GM19043 (cell line): ENCODE results near the gene IFITM5.
A peak's percentile ranks its signal among the peaks of the same experiment; 100 is the strongest.

Experiments used
- ATAC-seq: cut with Tn5 transposase; IDR thresholded peaks from one replicate; pipeline ENCODE4 v1.9.1; 2021; ENCODE audit warnings: low read depth; ENCODE audit not compliant: unreplicated experiment

IFITM5 gene

DNA sequence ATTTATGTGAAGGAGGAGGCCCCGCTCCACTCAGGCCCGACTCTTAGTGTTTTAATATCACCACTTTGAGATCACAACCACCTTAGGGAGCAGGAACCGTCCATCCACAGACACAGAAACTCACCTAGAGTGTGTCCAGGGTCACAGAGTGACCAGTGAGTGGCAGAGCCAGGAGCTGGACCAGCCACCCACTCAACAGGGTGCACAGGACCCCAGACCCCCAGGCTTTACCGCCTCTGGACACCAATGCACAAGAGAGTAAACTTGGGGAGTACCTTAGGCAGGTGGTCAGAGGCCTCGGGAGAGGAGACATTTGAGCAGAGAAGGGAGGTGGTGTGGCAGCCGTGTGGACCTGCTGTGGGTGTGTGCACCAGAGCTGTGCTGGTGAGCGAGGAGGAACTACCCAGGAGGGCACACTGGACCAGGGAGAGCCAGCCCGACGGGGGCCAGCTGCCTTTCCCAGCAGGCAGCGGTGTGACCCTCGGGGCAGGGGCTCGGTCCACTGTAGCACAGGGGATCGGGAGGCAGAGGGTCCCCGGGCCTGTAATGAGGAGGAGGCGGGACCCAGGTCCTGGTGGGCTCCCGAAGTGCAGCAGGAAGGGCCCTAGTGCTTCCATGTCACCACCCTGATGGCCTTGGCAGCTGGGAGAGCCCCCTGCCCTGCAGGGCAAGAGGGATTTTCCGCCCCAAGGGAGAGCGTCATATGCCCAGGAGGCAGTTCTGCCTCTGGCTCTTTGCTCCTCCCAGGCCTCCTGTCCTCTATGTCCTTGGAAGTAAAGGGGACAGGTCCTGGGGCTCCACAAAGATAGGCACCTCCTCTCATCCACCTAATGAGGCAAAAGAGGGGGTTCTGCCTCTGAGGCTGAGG lies 28.6 kb downstream of the IFITM5 start:
- no peak for ATAC-seq

DNA sequence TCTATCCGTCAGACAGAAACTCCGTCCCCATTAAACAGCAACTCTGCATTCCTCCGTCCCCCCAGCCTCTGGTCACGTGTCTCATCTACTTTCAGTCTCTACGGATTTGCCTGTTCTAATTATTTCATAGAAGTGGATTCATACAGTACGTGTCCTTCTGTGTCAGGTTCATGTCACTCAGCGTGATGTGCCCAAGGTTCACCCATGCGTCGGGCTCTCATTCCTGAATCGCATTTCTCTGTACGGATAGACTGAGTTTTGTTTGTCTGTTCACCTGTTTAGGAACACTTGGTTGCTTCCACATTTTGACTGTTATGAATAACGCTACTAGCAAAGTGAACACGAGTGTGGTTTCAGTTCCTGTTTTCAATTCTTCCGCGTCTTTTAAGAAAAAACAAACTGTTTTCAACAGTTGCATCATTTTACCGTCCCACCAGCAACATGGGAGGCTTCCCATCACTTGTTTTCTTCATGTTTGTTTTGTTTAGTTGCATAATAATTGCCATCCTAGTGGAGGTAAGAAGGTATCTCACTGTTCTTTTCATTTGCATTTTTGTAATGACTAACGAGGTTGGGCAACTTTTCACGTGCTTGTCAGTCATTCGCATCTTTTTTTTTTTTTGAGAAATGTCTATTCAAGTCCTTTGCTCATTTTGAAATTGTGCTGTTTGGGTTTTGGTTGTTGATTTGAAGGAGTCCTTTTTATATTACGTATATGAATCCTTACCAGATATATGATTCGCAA lies 30.0 kb downstream of the IFITM5 start:
- ATAC-seq, result peak; percentile 76

DNA sequence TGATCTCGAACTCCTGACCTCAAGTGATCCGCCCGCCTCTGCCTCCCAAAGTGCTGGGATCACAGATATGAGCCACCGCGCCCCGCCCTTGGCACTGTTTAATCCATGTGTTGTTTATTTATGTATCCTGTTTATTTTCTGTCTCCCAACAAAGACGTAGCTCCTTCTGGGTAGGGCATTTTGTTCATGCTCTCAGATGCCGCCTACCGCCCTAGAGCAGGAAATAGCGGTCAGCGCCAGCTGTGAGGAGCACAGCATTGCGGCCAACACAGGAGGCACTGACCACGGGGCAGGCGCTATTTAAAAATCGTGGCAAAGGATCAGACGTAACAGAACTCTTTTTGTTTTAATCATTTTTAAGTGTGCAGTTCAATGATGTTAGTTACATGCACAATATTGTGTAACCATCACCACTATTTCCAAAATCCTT lies 30.6 kb downstream of the IFITM5 start:
- ATAC-seq, result peak; percentile 29

DNA sequence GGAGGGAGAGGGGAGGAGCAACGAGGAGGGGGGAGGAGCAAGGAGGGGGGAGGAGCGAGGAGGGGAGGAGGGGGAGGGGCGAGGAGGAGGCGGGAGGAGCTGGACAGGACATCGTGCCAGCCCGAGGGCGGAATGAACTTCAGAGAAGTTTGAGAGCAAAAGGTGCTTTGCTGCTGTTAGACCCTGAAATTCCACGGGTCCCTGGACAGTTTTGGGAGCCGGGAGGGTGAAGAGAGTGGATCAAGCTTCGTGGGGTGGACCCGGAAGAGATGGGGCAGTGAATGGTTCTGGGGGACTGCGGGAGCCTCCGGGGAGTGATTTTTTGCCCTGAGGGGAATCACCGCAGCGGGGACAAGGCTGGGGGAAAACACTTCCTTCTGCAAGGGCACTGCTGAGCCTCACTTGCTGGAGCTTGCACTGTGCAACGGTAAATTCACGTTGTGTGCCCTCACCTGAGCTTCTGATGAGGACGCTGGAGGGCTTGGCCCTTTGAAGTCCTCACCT lies 31.8 kb downstream of the IFITM5 start:
- ATAC-seq, result no peak

DNA sequence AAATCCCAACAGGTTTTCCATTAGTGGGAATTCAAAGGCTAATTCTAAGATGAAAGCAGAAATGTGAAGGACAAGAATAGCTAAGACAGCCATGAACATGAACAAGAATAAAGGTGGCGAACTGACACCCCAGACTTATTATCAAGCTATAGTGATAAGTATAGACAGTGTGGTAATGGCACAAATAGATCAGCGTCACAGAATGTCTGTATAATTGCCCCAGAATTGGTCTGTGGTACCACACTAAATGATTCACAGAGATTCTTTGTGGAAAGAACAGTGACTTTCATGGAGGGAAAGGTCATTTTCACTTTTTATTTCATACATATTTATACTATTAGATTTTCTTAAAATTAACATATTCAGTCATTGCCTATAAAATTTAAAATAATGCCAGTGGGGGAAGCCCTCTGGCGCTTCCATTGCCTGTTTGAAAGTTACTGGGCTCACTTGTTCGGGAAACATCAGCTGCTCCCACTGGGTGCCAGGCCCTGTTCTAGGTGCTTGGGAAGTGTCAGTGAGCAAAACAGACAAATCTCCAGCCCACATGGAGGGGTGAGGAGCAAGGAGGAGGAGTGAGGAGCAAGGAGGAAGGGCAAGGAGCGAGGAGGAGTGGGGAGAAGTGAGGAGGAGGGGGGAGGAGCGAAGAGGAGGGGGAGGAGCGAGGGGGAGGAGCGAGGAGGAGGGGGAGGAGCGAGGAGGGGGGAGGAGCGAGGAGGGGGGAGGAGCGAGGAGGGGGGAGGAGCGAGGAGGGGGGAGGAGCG lies 32.5 kb downstream of the IFITM5 start:
- no peak for ATAC-seq

DNA sequence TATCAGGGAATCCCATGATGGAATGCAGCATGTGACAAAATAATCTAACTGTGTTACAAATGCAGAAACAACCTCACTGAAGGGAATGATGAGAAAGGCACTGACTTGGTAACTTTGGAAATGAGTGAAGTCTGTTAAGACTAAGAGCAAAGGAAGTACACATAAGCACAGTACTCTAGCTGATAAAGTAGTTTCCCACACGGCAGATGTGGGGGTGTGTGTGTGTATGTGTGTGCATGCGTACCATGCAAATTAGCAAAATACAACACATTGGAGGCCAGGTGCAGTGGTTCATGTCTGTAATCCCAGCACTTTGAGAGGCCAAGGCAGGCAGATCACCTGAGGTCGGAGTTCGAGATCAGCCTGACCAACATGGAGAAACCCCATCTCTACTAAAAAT lies 37.7 kb downstream of the IFITM5 start:
- ATAC-seq, result no peak

DNA sequence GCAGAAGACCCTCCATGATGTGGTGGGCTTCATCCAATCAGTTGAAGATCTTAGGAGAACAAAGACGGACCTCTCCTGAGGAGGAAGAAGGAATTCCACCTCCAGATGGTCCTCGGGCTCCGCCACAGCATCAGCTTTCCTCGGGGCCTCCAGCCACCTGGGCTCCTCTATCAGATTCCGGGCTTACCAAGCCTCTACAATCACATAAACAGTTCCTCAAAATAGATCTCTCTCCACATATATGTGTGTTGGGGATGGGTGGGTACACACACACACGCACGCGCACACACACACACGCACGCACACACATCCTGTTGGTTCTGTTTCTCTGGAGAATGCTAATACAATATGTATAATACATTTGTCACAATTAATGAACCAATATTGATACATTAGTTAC lies 39.9 kb downstream of the IFITM5 start:
- ATAC-seq, result no peak

DNA sequence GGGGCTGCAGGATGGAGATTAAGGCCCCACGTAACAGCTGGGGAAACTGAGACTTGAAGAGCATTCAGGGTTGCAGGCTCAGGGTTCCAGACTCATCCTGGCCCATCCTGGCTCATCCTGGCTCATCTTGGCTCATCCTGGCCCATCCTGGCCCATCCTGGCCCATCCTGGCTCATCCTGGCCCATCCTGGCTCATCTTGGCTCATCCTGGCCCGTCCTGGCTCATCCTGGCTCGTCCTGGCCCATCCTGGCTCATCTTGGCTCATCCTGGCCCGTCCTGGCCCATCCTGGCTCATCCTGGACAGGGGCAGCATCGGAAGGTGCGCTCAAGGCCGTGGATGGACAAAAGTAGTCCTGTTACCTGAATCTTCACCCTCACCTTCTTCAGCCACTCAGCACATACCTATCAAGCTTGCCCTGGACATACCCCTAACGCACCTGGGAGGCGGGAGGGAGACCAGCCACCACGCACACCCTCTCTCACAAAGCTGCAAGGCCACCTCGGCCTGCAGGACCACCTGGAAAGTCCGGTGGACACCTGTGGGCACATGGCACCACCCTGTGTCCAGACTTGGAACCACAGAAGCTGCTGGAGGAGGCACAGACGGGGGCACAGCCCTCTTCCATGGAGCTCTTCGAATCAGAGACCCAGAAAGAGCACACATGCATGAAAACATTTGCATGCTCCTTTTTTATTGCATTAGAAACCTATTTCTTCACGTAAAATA lies 41.4 kb downstream of the IFITM5 start:
- no peak for ATAC-seq

DNA sequence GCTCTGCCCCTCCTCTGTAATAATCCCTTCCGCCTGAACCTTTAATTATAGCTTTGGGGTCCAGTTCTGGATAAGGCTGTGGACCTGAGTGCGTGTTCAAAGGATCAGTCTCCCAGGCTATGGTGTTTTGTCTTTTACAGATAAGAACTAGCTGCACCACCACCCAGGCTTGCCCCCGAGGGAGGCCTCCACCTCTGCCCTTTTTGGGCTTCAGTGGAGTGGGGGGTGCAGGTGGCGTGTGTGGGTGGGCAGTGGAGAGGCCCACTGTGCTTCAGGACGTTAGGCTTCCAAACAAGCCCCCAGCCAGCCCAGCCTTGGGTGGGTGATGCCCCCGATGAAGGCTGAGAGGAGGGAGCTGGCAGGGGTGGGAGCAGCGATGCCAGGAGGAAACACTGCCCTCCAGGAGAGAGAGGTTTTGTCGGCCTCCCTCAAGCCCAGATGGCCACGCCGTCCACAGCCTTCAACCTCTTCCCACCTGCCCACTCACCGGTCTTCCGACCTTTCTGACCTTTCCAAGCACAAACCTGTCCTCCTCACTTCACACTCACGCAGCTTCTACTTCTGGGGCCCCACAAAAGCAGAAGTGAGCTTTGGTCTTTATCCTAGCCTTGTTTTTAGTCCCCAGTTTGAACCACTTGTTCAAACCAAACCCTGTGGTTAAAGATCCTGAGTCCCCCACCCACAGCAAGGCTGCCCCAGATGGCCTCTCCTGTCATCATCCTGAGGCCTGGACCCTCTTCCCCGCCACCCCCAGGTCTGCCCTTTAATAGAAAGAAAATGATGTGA lies 42.2 kb downstream of the IFITM5 start:
- no peak for ATAC-seq

DNA sequence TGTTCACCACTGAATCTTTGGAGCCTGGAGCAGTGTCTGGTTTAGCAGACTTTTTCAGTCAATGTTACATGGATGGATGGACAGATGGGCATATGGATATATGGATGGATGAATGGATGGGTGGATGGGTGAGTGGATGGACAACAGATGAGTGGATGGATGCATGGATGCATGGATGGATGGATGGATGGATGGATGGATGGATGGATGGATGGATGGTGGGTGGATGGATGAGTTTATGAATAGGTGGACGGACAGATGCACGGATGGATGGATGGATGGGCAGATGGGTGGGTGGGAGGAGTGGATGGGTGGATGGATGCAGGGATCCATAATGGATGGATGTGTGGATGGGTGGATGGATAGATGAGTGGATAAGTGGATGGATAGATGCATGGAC lies 43.5 kb downstream of the IFITM5 start:
- ATAC-seq, result no peak

DNA sequence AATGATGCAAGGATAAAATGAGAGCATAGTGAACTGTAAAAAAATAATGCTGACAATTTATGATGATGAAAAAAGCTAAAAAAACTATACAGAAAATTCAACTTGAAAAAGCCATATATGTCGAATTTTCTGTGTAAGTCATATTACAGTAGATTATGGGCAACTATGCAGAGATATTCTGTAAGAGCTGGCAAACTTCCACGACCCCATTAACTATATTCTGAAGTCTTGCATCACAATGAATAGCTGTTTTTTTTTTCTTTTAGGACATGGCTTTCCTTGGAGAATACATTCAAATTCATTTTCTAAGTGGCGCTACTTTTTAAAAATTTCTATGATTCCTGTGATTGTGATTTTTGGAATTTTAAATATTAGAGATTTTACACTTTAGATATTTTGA lies 44.1 kb downstream of the IFITM5 start:
- no peak for ATAC-seq

DNA sequence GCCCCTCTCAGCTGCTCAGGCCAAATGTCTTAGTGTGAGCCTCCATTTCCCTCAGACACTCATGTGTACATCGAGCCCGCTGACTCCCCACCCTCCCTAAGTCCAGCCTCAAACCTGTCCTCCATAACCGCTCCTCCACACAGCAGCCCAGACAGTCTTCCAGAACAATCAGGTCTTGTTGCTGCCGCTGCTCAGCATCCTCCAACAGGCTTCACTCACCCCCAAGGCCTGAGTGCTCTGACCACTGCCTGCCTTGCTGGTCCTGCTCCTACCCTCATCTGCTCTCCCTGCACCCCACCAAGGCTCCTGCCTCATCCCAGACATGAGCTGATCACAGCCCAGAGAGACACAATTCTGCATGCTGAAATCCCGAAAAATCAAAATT lies 45.4 kb downstream of the IFITM5 start:
- no peak for ATAC-seq

DNA sequence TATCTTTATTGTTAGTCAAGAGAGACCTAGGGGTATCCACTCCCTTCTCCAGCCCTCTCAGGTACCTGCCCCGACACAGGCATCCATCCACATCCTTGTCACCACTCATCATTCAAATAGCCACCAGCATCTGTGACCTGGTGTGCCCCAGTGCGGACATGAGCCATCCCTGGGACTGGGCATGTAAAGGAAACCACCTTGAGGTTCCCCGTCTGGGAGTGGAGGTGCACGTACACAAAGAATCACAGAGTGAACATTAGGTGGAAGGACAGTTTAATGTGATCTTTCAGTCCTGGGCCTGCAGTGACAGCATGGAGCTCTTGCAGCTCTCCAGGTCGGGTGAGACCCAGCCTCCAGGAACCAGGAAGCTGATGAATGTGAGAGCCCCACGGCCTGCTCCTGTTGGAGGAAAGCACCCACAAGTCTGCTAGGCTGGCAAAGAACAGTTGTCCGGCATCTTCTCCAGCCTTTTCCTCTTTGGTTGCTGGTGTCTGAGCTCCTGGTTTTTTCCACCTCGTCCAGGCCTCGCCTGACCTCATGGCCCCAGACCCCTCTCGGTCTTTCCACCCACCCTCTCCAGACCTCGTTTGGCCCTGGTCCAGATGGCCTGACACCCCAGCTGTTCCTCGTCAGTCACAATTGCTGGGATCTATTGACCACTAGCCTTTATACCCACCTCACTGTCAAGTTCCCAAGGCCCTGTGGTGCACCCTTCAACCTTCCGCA lies 46.0 kb downstream of the IFITM5 start:
- ATAC-seq, result no peak

DNA sequence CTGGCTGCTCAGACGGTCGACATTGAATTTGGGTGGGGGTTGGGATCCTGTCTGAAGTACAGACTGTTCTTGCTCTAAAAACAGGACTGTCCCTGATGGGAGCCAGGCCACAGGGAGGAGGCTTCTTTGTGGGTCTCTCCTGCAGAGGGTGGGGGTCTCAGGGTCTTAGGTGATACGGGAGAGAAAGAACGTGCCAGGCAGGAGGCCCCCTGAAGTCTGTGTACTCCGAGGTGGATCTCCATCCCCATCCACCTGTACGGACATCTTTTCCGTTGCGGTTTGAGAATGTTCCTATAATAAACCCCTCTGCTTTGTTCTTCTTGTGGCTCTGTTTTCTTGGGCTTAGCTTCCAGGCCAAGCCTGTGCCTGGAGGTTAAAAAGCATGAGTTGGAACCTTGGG lies 46.7 kb downstream of the IFITM5 start:
- no peak for ATAC-seq

DNA sequence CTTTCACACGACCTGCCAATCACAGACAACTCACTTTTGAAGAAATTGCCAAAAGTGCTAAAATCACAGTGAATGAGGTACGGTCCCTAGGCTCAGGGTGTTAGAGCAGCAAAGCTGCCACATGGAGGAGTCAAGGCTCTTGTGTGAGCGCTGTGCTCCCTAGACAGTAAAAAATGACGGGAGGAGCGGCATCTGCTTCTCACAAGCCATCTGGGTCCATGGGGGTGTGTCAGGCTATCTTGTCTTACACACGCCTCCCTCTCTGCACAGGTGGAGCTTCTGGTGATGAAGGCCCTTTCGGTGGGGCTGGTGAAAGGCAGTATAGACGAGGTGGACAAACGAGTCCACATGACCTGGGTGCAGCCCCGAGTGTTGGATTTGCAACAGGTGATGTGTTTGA lies 47.8 kb downstream of the IFITM5 start:
- no peak for ATAC-seq

DNA sequence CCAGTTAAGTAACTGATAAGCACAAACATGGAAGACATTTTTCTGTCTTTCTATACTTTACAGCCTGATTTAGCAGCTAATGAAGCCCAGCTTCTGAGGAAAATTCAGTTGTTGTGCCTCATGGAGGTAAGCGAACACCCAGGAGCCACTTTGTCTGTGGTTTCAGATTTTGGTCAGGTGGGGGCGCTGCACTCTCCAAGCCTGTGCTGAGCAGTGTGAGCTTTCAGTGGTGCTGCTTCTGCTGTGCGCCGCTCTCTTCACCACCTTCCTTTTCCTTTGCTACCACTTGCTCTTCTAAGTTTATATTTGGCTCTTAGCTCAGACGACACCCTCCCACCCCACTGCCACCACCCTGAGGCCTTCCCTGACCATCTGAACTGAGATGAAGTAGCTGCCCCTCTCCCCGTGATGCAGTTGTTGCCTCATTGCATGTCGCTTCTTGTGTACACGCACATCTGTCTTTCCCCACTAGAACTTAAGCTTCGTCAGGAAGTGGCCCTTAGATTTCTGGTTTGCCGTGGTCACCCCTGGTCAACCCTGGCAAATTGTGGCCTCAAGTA lies 48.5 kb downstream of the IFITM5 start:
- no peak for ATAC-seq

DNA sequence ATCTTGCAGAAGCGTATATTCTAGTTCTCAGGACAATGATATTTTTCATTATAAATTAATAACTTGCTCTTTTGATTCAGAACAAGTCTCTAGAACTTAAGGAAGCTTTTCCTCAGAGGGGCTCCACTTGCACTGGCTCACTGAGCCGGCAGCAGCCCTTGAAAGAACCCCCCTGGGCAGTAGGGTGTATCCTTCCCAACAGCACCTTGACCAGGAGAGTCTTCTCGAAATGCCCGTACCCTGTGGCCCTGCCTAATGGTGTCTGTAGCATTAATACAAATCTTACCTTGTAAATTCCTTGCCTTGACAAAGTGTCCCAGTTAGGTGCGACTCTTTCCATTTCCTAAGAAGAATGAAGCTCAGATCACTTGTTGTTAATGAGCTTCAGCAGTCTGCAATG lies 49.1 kb downstream of the IFITM5 start:
- no peak for ATAC-seq

DNA sequence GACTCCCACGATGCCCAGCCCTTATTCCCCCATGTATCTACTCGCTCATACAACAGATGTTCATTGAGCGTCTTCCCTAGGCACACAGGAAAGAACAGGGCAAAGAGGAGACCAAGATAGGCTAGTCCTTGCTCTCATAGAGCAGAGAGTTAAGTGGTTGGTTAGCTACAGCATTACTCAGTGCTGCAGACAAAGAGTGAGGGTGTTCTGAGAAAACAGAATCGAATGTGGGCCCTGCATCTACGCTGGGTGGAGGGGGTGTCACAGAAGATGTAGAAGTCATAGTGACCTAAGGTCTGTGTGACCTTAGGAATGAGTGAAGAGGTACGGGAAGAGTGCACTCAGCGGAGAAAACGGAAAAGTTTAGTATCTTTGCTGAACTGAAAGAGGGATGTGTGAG lies 50.3 kb downstream of the IFITM5 start:
- ATAC-seq, result no peak
